Neural progenitor cell (in vitro differentiated cells): Measurements from ENCODE around the gene SYT13.

Experiments used
- EZH2phosphoT487 ChIP-seq: fragments of 200-600 bp; sonication (generic); IDR thresholded peaks from 2 replicates; pipeline ENCODE4 v1.6.1; 2017; ENCODE audit warnings: antibody characterized with exemption
- TF ChIP-seq, protein P1 (sequence below): fragments of 200-600 bp; sonication (generic); IDR thresholded peaks from 2 replicates; pipeline ENCODE4 v1.5.1; 2017; ENCODE audit warnings: antibody characterized with exemption, mild to moderate bottlenecking

DNA sequence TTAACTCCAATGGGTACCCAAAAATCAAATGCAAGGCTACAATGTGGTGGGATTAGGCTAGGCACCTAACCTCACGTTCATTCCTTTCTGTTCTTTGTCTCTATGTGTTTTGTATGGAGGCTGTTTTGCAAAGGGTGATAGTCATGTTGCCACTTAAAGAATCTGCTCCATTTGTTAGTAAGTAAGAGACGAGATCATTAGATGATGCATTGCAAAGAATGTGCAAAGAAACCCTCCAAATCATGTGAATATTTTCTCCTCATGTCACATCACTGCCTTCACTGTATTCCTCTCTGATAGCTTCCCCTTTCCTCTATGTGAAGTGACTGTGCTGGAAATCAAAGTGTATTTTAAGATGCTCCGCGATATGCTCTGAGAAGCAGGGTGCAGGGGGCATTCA, 11.9 kb downstream of the SYT13 start:
- no peak for TF ChIP-seq EZH2phosphoT487
- TF ChIP-seq, protein P1, sequence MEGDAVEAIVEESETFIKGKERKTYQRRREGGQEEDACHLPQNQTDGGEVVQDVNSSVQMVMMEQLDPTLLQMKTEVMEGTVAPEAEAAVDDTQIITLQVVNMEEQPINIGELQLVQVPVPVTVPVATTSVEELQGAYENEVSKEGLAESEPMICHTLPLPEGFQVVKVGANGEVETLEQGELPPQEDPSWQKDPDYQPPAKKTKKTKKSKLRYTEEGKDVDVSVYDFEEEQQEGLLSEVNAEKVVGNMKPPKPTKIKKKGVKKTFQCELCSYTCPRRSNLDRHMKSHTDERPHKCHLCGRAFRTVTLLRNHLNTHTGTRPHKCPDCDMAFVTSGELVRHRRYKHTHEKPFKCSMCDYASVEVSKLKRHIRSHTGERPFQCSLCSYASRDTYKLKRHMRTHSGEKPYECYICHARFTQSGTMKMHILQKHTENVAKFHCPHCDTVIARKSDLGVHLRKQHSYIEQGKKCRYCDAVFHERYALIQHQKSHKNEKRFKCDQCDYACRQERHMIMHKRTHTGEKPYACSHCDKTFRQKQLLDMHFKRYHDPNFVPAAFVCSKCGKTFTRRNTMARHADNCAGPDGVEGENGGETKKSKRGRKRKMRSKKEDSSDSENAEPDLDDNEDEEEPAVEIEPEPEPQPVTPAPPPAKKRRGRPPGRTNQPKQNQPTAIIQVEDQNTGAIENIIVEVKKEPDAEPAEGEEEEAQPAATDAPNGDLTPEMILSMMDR: no peak
